DND-41 (cell line): ENCODE results near the gene OR52R1.
"Not testable (repeated sequence)": the region's sequence is repeated elsewhere in the genome, so short reads cannot be mapped to it uniquely, and the experiment has no call there.

Experiments
- ATAC-seq: fragments of 200-7000 bp; cut with Tn5 transposase; 3 replicates; pipeline ENCODE4 v1.9.1; 2021; ENCODE audit warnings: low read depth; ENCODE audit not compliant: insufficient read depth
- DNase-seq: peaks from one replicate; pipeline ENCODE4 v3.0.0-alpha.2; 2020
- H2AFZ ChIP-seq: 2 replicates; pipeline ENCODE4 v1.6.0; 2012; ENCODE audit warnings: low read depth, low read length
- H3K27ac ChIP-seq: 2 replicates; pipeline ENCODE4 v1.5.1; 2012; ENCODE audit warnings: low read length, inconsistent platforms
- H3K27me3 ChIP-seq: fragments of 200-600 bp; sonication (generic); 2 replicates; pipeline ENCODE4 v1.6.0; 2012; ENCODE audit warnings: low read length, mild to moderate bottlenecking, inconsistent platforms; ENCODE audit not compliant: insufficient read depth, poor library complexity
- H3K36me3 ChIP-seq: 2 replicates; pipeline ENCODE4 v1.5.1; 2012; ENCODE audit warnings: low read length, inconsistent platforms; ENCODE audit not compliant: insufficient read depth
- H3K4me1 ChIP-seq: 2 replicates; pipeline ENCODE4 v1.5.1; 2012; ENCODE audit warnings: mild to moderate bottlenecking, low read length; ENCODE audit not compliant: insufficient read depth
- H3K4me2 ChIP-seq: 2 replicates; pipeline ENCODE4 v1.6.0; 2012; ENCODE audit warnings: mild to moderate bottlenecking, moderate library complexity, low read length, inconsistent platforms; ENCODE audit not compliant: insufficient read depth
- H3K4me3 ChIP-seq, 2 experiments: fragments of 200-600 bp in 1 of 2; shearing (Covaris generic) in 1 of 2; 2 replicates each; pipeline ENCODE4 v1.5.1; 2012 to 2016; ENCODE audit warnings: inconsistent platforms in 2 of 2, low read length in 2 of 2, mild to moderate bottlenecking in 2 of 2, low read depth in 1 of 2, moderate library complexity in 1 of 2
- H3K79me2 ChIP-seq: 2 replicates; pipeline ENCODE4 v1.6.0; 2012; ENCODE audit warnings: low read length, inconsistent platforms; ENCODE audit not compliant: insufficient read depth
- H3K9ac ChIP-seq: 2 replicates; pipeline ENCODE4 v1.6.0; 2012; ENCODE audit warnings: low read depth, mild to moderate bottlenecking, inconsistent platforms, low read length, moderate library complexity
- H3K9me3 ChIP-seq: 2 replicates; pipeline ENCODE4 v1.5.1; 2012; ENCODE audit warnings: low read length, moderate library complexity, mild to moderate bottlenecking, inconsistent platforms; ENCODE audit not compliant: insufficient read depth, severe bottlenecking
- H4K20me1 ChIP-seq: 2 replicates; pipeline ENCODE4 v1.6.0; 2012; ENCODE audit warnings: low read length; ENCODE audit not compliant: insufficient read depth
- CTCF ChIP-seq: IDR thresholded peaks from 2 replicates; pipeline ENCODE4 v1.5.1; 2012; ENCODE audit warnings: borderline replicate concordance, low read length, moderate library complexity, mild to moderate bottlenecking; ENCODE audit not compliant: poor library complexity, severe bottlenecking; ENCODE audit errors: extremely low read depth
- EZH2 ChIP-seq: IDR thresholded peaks from 3 replicates; pipeline ENCODE4 v1.6.1; 2012; ENCODE audit warnings: borderline replicate concordance, low read depth, mild to moderate bottlenecking, moderate library complexity, low read length, inconsistent platforms; ENCODE audit not compliant: severe bottlenecking

Gene OR52R1

GRCh38 chr11:4808476-4808875, 4.3 kb upstream of the OR52R1 start:
- Histone ChIP-seq H3K27me3 (no peaks in the 10 kb centered on the region), H3K4me1 (no peaks in the 10 kb centered on the region), H3K36me3 (no peaks in the 10 kb centered on the region), H3K27ac (no peak overlapping the region), H3K9me3 (no peaks in the 10 kb centered on the region), H3K4me2 (no peak overlapping the region), H3K79me2 (no peaks in the 10 kb centered on the region), H2AFZ (no peak overlapping the region), H4K20me1 (no peaks in the 10 kb centered on the region), H3K4me3 (no peak overlapping the region), H3K9ac (no peak overlapping the region)
- no peak for DNase-seq
- TF ChIP-seq CTCF (no peak), EZH2 (no peak)
- ATAC-seq = no peak

GRCh38 chr11:4801316-4801715, 2.9 kb downstream of the OR52R1 start:
- not testable (repeated sequence) for H3K4me2 ChIP-seq, DNase-seq, H3K9me3 ChIP-seq, H4K20me1 ChIP-seq, H3K79me2 ChIP-seq, H3K4me3 ChIP-seq, H3K27me3 ChIP-seq, ATAC-seq, H3K27ac ChIP-seq, H2AFZ ChIP-seq, H3K36me3 ChIP-seq, H3K4me1 ChIP-seq, H3K9ac ChIP-seq

- ATAC-seq = no peak
- Histone ChIP-seq H3K79me2 (no peaks in the 10 kb centered on the region), H3K4me1 (no peaks in the 10 kb centered on the region), H3K27ac (no peak overlapping the region), H2AFZ (no peak overlapping the region), H3K27me3 (peaks cover 8% of the 10 kb centered on the region), H3K4me2 (no peak overlapping the region), H3K9ac (no peak overlapping the region), H3K4me3 (no peak overlapping the region), H3K36me3 (no peaks in the 10 kb centered on the region), H4K20me1 (no peaks in the 10 kb centered on the region), H3K9me3 (no peaks in the 10 kb centered on the region)
- TF ChIP-seq EZH2 (no peak), CTCF (no peak)
- no peak for DNase-seq
Observed at GRCh38 chr11:4798427-4799183, 5.6 kb downstream of the OR52R1 start.

- Histone ChIP-seq H4K20me1 (no peaks in the 10 kb centered on the region), H3K9ac (no peak overlapping the region), H2AFZ (no peak overlapping the region), H3K4me3 (no peak overlapping the region), H3K36me3 (no peaks in the 10 kb centered on the region), H3K27ac (no peak overlapping the region), H3K27me3 (peaks cover 8% of the 10 kb centered on the region), H3K4me1 (no peaks in the 10 kb centered on the region), H3K9me3 (no peaks in the 10 kb centered on the region), H3K79me2 (no peaks in the 10 kb centered on the region), H3K4me2 (no peak overlapping the region)
- DNase-seq (no peak), ATAC-seq (no peak)
- TF ChIP-seq CTCF (no peak), EZH2 (no peak)
Observed at GRCh38 chr11:4797206-4797605, 7.0 kb downstream of the OR52R1 start.
